Measurements from ENCODE around the gene POU5F1. TPM values are rescaled to one million over a fixed set of nuclear protein-coding genes. Genes with fewer than 3 reads are reported as not detected.

POU5F1 gene
- total and polyA plus RNA-seq, 2 of the 4 experiments (the other 2 are of a cell fraction), result not detected

DNA sequence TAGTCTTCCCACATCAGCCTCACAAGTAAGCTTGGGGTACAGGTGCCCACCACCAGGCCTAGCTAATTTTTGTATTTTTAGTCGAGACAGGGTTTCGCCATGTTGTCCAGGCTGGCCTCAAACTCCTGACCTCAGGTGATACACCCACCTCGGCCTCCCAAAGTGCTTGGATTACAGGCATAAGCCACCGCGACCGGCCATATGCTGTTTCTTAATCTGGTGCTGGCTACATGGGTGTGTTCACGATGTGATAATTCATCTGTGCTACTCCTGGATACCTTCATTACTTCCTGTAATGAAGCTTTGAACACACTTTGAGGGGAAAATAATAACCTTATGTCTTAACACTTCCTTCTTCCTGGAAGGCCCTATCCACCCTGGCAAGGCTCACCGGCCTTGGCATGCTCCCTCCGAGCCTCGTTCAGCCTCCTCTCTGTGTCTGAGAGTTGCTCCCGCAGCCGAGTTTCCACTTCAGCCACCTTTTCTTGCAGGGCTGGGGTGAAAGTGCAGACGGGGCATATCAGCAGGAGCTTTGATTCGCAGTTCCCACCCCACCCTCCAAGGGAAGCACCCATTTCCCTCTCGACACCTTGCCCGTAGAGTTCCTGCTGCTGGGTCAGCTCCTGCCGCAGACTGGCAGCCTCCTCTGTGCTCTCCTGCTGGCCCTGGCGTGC is 26.0 kb downstream of the POU5F1 start:
- peaks cover 10% of the 10 kb centered on the region for H3K4me1 ChIP-seq (ENCODE audit: control insufficient read depth, insufficient read depth, low read length)
- H2BK120ac ChIP-seq (ENCODE audit: low read depth, low read length), result no peak overlapping the region
- H3K4me3 ChIP-seq (ENCODE audit: insufficient read depth, low read depth, low read length), result no peak overlapping the region
- no peaks in the 10 kb centered on the region for H3K27me3 ChIP-seq (ENCODE audit: control insufficient read depth, insufficient read depth, low read length)
- H2BK15ac ChIP-seq (ENCODE audit: low read depth, low read length), result no peak overlapping the region
- H3K14ac ChIP-seq (replicated peaks; ENCODE audit: low read depth, low read length), result no peak overlapping the region
- WGBS, 2 experiments (ENCODE audit: extremely low coverage in 2 of 2, insufficient read length in 1 of 2), result 96% methylated on average over 8 of the region's 18 CpGs; no CpG with 5 or more reads in 1 of the 2 experiments
- H2AK9ac ChIP-seq (replicated peaks; ENCODE audit: low read depth, low read length, poor library complexity), result no peak overlapping the region
- H3K9me3 ChIP-seq (ENCODE audit: control insufficient read depth, insufficient read depth, low read length), result no peaks in the 10 kb centered on the region
- peaks cover 21% of the 10 kb centered on the region for H3K36me3 ChIP-seq (ENCODE audit: control insufficient read depth, insufficient read depth, low read length)
- H4K91ac ChIP-seq (ENCODE audit: insufficient read depth, low read depth, low read length), result no peak overlapping the region
- no peak overlapping the region for H4K5ac ChIP-seq (ENCODE audit: low read depth, low read length)
- H4K20me1 ChIP-seq (ENCODE audit: insufficient read depth, low read length), result no peaks in the 10 kb centered on the region; the same call in 1 of the 2 replicates
- no peak overlapping the region for H3K9ac ChIP-seq (ENCODE audit: low read depth, low read length)
- ATAC-seq (ENCODE audit: low read depth), result no peak
- no peak overlapping the region for H3K23ac ChIP-seq (ENCODE audit: low read depth, low read length)
- ChIA-PET CTCF (interaction anchor here (0.6 kb wide), 1 partner anchor 26 kb away, joined by 5 read pairs; no protein-coding TSS in a partner anchor), POLR2A (ENCODE audit: unreplicated experiment) (no interaction called here)
- TF ChIP-seq RFX5 (IDR thresholded peaks at IDR 0.05; ENCODE audit: low read depth, low read length) (no peak), MAZ (IDR thresholded peaks at IDR 0.05; ENCODE audit: borderline replicate concordance, low read depth, low read length) (no peak), USF2 (IDR thresholded peaks at IDR 0.05; ENCODE audit: low read depth, low read length) (no peak), SMC3 (IDR thresholded peaks at IDR 0.05; ENCODE audit: low read depth, low read length) (no peak), RCOR1 (IDR thresholded peaks at IDR 0.05; ENCODE audit: insufficient replicate concordance, low read length) (no peak), ELK1 (IDR thresholded peaks at IDR 0.05; ENCODE audit: borderline replicate concordance, low read depth, low read length) (no peak), CHD1 (IDR thresholded peaks at IDR 0.05; ENCODE audit: low read depth, low read length) (no peak), NFE2L2 (IDR thresholded peaks at IDR 0.05; ENCODE audit: low read depth, low read length) (no peak), FOS (IDR thresholded peaks at IDR 0.05; ENCODE audit: low read depth, low read length) (no peak), BHLHE40 (IDR thresholded peaks at IDR 0.05; ENCODE audit: low read depth, low read length) (no peak)
- TF ChIP-seq, protein P1, sequence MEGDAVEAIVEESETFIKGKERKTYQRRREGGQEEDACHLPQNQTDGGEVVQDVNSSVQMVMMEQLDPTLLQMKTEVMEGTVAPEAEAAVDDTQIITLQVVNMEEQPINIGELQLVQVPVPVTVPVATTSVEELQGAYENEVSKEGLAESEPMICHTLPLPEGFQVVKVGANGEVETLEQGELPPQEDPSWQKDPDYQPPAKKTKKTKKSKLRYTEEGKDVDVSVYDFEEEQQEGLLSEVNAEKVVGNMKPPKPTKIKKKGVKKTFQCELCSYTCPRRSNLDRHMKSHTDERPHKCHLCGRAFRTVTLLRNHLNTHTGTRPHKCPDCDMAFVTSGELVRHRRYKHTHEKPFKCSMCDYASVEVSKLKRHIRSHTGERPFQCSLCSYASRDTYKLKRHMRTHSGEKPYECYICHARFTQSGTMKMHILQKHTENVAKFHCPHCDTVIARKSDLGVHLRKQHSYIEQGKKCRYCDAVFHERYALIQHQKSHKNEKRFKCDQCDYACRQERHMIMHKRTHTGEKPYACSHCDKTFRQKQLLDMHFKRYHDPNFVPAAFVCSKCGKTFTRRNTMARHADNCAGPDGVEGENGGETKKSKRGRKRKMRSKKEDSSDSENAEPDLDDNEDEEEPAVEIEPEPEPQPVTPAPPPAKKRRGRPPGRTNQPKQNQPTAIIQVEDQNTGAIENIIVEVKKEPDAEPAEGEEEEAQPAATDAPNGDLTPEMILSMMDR (conservative IDR thresholded peaks at IDR 0.05; ENCODE audit: low read depth, low read length), result no peak
- dilution Hi-C loops (cut with HindIII; ENCODE audit: low sequenced_read_pairs, unreplicated experiment) (no loop called here), in situ Hi-C loops (cut with MboI; ENCODE audit: low sequenced_read_pairs) (no loop called here), intact Hi-C loops (cut with micrococcal nuclease) (no loop called here)
- no peaks in the 10 kb centered on the region for H3K79me1 ChIP-seq (ENCODE audit: low read depth in 1 of 2, low read length in 2 of 2)
- no peak overlapping the region for H3K4me2 ChIP-seq (ENCODE audit: low read depth, low read length)
- no peak overlapping the region for H2AK5ac ChIP-seq (ENCODE audit: low read depth, low read length)
- H3K27ac ChIP-seq (ENCODE audit: insufficient read depth, low read length), result no peak overlapping the region
- H2BK20ac ChIP-seq (ENCODE audit: low read depth, low read length), result no peak overlapping the region
- no peak overlapping the region for H3K56ac ChIP-seq (ENCODE audit: extremely low read depth, insufficient read depth, low read length)
- H3K18ac ChIP-seq (ENCODE audit: low read depth, low read length), result no peak overlapping the region
- H2AFZ ChIP-seq (replicated peaks; ENCODE audit: low read length, poor library complexity), result no peak overlapping the region
- DNase-seq, result no peak
- no TSS peak for BruUV-seq (replicated peaks)
- no peak overlapping the region for H4K8ac ChIP-seq (ENCODE audit: low read depth in 2 of 2, low read length in 2 of 2)
- no peak overlapping the region for H2BK5ac ChIP-seq (ENCODE audit: low read depth, low read length, poor library complexity, severe bottlenecking)
- H3K4ac ChIP-seq (ENCODE audit: low read depth, low read length), result no peak overlapping the region
- peaks cover 10% of the 10 kb centered on the region for H3K9me1 ChIP-seq (ENCODE audit: insufficient read depth, low read length)
